Neutrophil (primary cell): ENCODE data around the gene EVI5L.

Source experiments
- H3K27ac ChIP-seq: fragments of 200-600 bp; sonication (generic); 2 replicates; pipeline ENCODE4 v1.5.1; 2016; ENCODE audit warnings: mild to moderate bottlenecking, moderate library complexity
- H3K27me3 ChIP-seq: fragments of 200-600 bp; sonication (generic); 2 replicates; pipeline ENCODE4 v1.6.0; 2016; ENCODE audit warnings: mild to moderate bottlenecking
- H3K36me3 ChIP-seq: fragments of 200-600 bp; sonication (generic); 2 replicates; pipeline ENCODE4 v1.5.1; 2017
- H3K4me1 ChIP-seq, 2 experiments: fragments of 200-600 bp in 1 of 2; sonication (generic) in 1 of 2; 1 replicate in 1 of 2; 2 replicates in 1 of 2; pipeline versions ENCODE4 v1.5.1 to v1.6.1; 2013 to 2016; ENCODE audit warnings: low read depth in 1 of 2, low read length in 1 of 2, mild to moderate bottlenecking in 1 of 2, moderate library complexity in 1 of 2; ENCODE audit not compliant: control insufficient read depth in 1 of 2, insufficient read depth in 1 of 2
- H3K4me3 ChIP-seq, 2 experiments: fragments of 200-600 bp in 1 of 2; sonication (generic) in 1 of 2; 1 replicate in 1 of 2; 2 replicates in 1 of 2; pipeline ENCODE4 v1.5.1; 2013 to 2016; ENCODE audit warnings: low read depth in 1 of 2, low read length in 1 of 2, mild to moderate bottlenecking in 1 of 2, moderate library complexity in 1 of 2
- H3K9me3 ChIP-seq: fragments of 200-600 bp; sonication (generic); 2 replicates; pipeline ENCODE4 v1.5.1; 2016
- CTCF ChIP-seq: fragments of 200-600 bp; sonication (generic); IDR thresholded peaks from 2 replicates; pipeline ENCODE4 v1.5.1; 2016; ENCODE audit warnings: antibody characterized with exemption

The EVI5L gene

GRCh38 chr19:7874076-7874896 is 44.3 kb downstream of the EVI5L start, which contains the start of gene PRR36:
TSS of gene PRR36 (minus strand) at chr19:7874390. CDS start at chr19:7873689, 701 bp downstream.
- Histone ChIP-seq H3K27me3 (peaks cover 77% of the 10 kb centered on the region), H3K4me1 (peaks cover 22 to 28% of the 10 kb centered on the region in 2 experiments), H3K36me3 (no peaks in the 10 kb centered on the region), H3K4me3 (no peak within 1 kb of the TSS), H3K27ac (no peak within 1 kb of the TSS), H3K9me3 (no peaks in the 10 kb centered on the region)
- no peak for TF ChIP-seq CTCF

GRCh38 chr19:7874897-7875273 is 44.9 kb downstream of the EVI5L start:
- no peak overlapping the region for H3K27ac ChIP-seq
- no peak overlapping the region for H3K4me3 ChIP-seq
- peaks cover 71% of the 10 kb centered on the region for H3K27me3 ChIP-seq
- no peak for TF ChIP-seq CTCF
- H3K36me3 ChIP-seq, result no peaks in the 10 kb centered on the region
- no peaks in the 10 kb centered on the region for H3K9me3 ChIP-seq
- H3K4me1 ChIP-seq, result peaks cover 18 to 22% of the 10 kb centered on the region in 2 experiments

- Histone ChIP-seq H3K4me3 (no peak overlapping the region), H3K4me1 (peaks cover 1 to 2% of the 10 kb centered on the region in 2 experiments), H3K27me3 (peaks cover 64% of the 10 kb centered on the region), H3K36me3 (no peaks in the 10 kb centered on the region), H3K9me3 (no peaks in the 10 kb centered on the region), H3K27ac (no peak overlapping the region)
- no peak for TF ChIP-seq CTCF
These were observed 47.3 kb downstream of the EVI5L start for GRCh38 chr19:7877249-7877836.

GRCh38 chr19:7879111-7879807 is 49.2 kb downstream of the EVI5L start:
- Histone ChIP-seq H3K27ac (no peak overlapping the region), H3K4me1 (no peaks in the 10 kb centered on the region), H3K27me3 (peaks cover 45% of the 10 kb centered on the region), H3K9me3 (no peaks in the 10 kb centered on the region), H3K36me3 (no peaks in the 10 kb centered on the region), H3K4me3 (no peak overlapping the region)
- TF ChIP-seq CTCF, result no peak

- Histone ChIP-seq H3K4me1 (no peaks in the 10 kb centered on the region), H3K27me3 (peaks cover 39% of the 10 kb centered on the region), H3K4me3 (no peak overlapping the region), H3K27ac (no peak overlapping the region), H3K9me3 (no peaks in the 10 kb centered on the region), H3K36me3 (no peaks in the 10 kb centered on the region)
- no peak for TF ChIP-seq CTCF
These were observed 49.8 kb downstream of the EVI5L start for GRCh38 chr19:7879836-7880235.
